Activated CD4-positive, alpha-beta T cell treated with anti-CD3 and anti-CD28 coated beads, Interleukin-2, amount 10 ng/mL, durations not matched to agents 7 days and 5 days (primary cell): ENCODE measurements around the gene AVPR1B. TPM values are rescaled to one million over a fixed set of nuclear protein-coding genes. Genes with fewer than 3 reads are reported as not detected.
"Not testable (repeated sequence)": the region's sequence is repeated elsewhere in the genome, so short reads cannot be mapped to it uniquely, and the experiment has no call there.

Experiments used
- CTCF ChIA-PET: fragments of 350-600 bp; sonication (Branson Sonifier 250); formaldehyde crosslinking; loops from one replicate; lab custom pipeline; 2021; ENCODE audit warnings: antibody characterized with exemption; lab: Charles Lee
- POLR2A ChIA-PET: fragments of 350-600 bp; sonication (Branson Sonifier 250); formaldehyde crosslinking; loops from one replicate; lab custom pipeline; 2021; ENCODE audit warnings: antibody characterized with exemption; lab: Charles Lee
- DNase-seq: peaks from one replicate; pipeline ENCODE4 v3.0.0-alpha.2; 2020
- H3K27ac Mint-ChIP-seq: one replicate; pipeline ENCODE4 v1.8.0; 2021; ENCODE audit warnings: mild to moderate bottlenecking, moderate library complexity, mixed read lengths
- H3K27me3 Mint-ChIP-seq: one replicate; pipeline ENCODE4 v1.8.0; 2021; ENCODE audit warnings: mixed read lengths
- H3K36me3 Mint-ChIP-seq: one replicate; pipeline ENCODE4 v1.8.0; 2021; ENCODE audit warnings: low read depth, mixed read lengths
- H3K4me1 Mint-ChIP-seq: one replicate; pipeline ENCODE4 v1.8.0; 2021; ENCODE audit warnings: mixed read lengths
- H3K4me3 Mint-ChIP-seq: one replicate; pipeline ENCODE4 v1.8.0; 2021; ENCODE audit warnings: mild to moderate bottlenecking, moderate library complexity, mixed read lengths
- H3K9me3 Mint-ChIP-seq: one replicate; pipeline ENCODE4 v1.8.0; 2021; ENCODE audit warnings: mixed read lengths
- total RNA-seq, 2 experiments: library from RNA; stranded (reverse); gene quantifications; one replicate each; pipeline ENCODE4 v1.2.3, GENCODE V29; 2021

Gene AVPR1B
- total RNA-seq, 2 experiments from 2014 or later = not detected

- POLR2A ChIA-PET = no interaction called here
- H3K36me3 Mint-ChIP-seq = no peaks in the 10 kb centered on the region
- CTCF ChIA-PET = interaction anchor here (0.6 kb wide), 1 partner anchor 65 kb away, joined by 4 read pairs; no protein-coding TSS in a partner anchor
- no peaks in the 10 kb centered on the region for H3K9me3 Mint-ChIP-seq
- peaks cover 26% of the 10 kb centered on the region for H3K4me1 Mint-ChIP-seq
- H3K27me3 Mint-ChIP-seq = peaks cover 33% of the 10 kb centered on the region
- DNase-seq = no peak
- H3K27ac Mint-ChIP-seq = no peak overlapping the region
- no peak overlapping the region for H3K4me3 Mint-ChIP-seq
Observed at GRCh38 chr1:206068314-206068713, 48.9 kb downstream of the AVPR1B start.

- POLR2A ChIA-PET = no interaction called here
- Mint-ChIP-seq H3K36me3 (peaks cover 1% of the 10 kb centered on the region), H3K27ac (no peak overlapping the region)
Observed at GRCh38 chr1:206067486-206068227, 49.5 kb downstream of the AVPR1B start.

GRCh38 chr1:206066479-206067171 lies 50.6 kb downstream of the AVPR1B start:
- peaks cover 4% of the 10 kb centered on the region for H3K9me3 Mint-ChIP-seq
- H3K36me3 Mint-ChIP-seq = peaks cover 1% of the 10 kb centered on the region
- H3K27ac Mint-ChIP-seq = no peak overlapping the region
- peaks cover 26% of the 10 kb centered on the region for H3K4me1 Mint-ChIP-seq
- POLR2A ChIA-PET = no interaction called here
- no peak overlapping the region for H3K4me3 Mint-ChIP-seq
- peak; percentile 43 for DNase-seq
- peaks cover 33% of the 10 kb centered on the region for H3K27me3 Mint-ChIP-seq
- CTCF ChIA-PET = no interaction called here

More at GRCh38 chr1:206067486-206068227, 49.5 kb downstream of the AVPR1B start:
- Mint-ChIP-seq H3K9me3 (peaks cover 4% of the 10 kb centered on the region), H3K4me1 (peaks cover 26% of the 10 kb centered on the region), H3K27me3 (peaks cover 33% of the 10 kb centered on the region), H3K4me3 (peak overlapping the region; percentile 25)
- CTCF ChIA-PET = no interaction called here
- no peak for DNase-seq

- Mint-ChIP-seq H3K27me3 (peaks cover 36% of the 10 kb centered on the region), H3K4me1 (peaks cover 26% of the 10 kb centered on the region), H3K27ac (no peak overlapping the region), H3K9me3 (peaks cover 4% of the 10 kb centered on the region), H3K4me3 (no peak overlapping the region), H3K36me3 (peaks cover 1% of the 10 kb centered on the region)
- ChIA-PET CTCF (no interaction called here), POLR2A (no interaction called here)
- no peak for DNase-seq
Observed at GRCh38 chr1:206065547-206066145, 51.5 kb downstream of the AVPR1B start.

- POLR2A ChIA-PET, CTCF ChIA-PET, H3K27ac Mint-ChIP-seq, DNase-seq, H3K4me3 Mint-ChIP-seq, H3K36me3 Mint-ChIP-seq, H3K9me3 Mint-ChIP-seq: not testable (repeated sequence)
- Mint-ChIP-seq H3K27me3 (peaks cover 32% of the 10 kb centered on the region), H3K4me1 (peaks cover 26% of the 10 kb centered on the region)
Observed at GRCh38 chr1:206064501-206064900, 52.7 kb downstream of the AVPR1B start.

- CTCF ChIA-PET, H3K36me3 Mint-ChIP-seq, H3K27ac Mint-ChIP-seq, POLR2A ChIA-PET, H3K4me3 Mint-ChIP-seq, DNase-seq, H3K9me3 Mint-ChIP-seq: not testable (repeated sequence)
- peaks cover 26% of the 10 kb centered on the region for H3K4me1 Mint-ChIP-seq
- H3K27me3 Mint-ChIP-seq = peaks cover 27% of the 10 kb centered on the region
Observed at GRCh38 chr1:206064001-206064400, 53.2 kb downstream of the AVPR1B start.

GRCh38 chr1:206062464-206062863 lies 54.7 kb downstream of the AVPR1B start:
- H3K27ac Mint-ChIP-seq = no peak overlapping the region
- peaks cover 1% of the 10 kb centered on the region for H3K36me3 Mint-ChIP-seq
- H3K4me1 Mint-ChIP-seq = peaks cover 14% of the 10 kb centered on the region
- ChIA-PET POLR2A (no interaction called here), CTCF (no interaction called here)
- no peak overlapping the region for H3K4me3 Mint-ChIP-seq
- peaks cover 11% of the 10 kb centered on the region for H3K27me3 Mint-ChIP-seq
- no peak for DNase-seq
- H3K9me3 Mint-ChIP-seq = peaks cover 4% of the 10 kb centered on the region

GRCh38 chr1:206060844-206061243 lies 56.3 kb downstream of the AVPR1B start:
- Mint-ChIP-seq H3K36me3 (peaks cover 1% of the 10 kb centered on the region), H3K4me1 (peaks cover 3% of the 10 kb centered on the region)
- CTCF ChIA-PET = no interaction called here

More at GRCh38 chr1:206060844-206061243, 56.3 kb downstream of the AVPR1B start:
- POLR2A ChIA-PET = no interaction called here
- no peak overlapping the region for H3K27ac Mint-ChIP-seq
- peaks cover 4% of the 10 kb centered on the region for H3K9me3 Mint-ChIP-seq
- DNase-seq = no peak
- peaks cover 10% of the 10 kb centered on the region for H3K27me3 Mint-ChIP-seq
- H3K4me3 Mint-ChIP-seq = no peak overlapping the region

Other genes starting within 250 kb of the AVPR1B start
- gene SLC26A9, start 173.9 kb downstream of the AVPR1B start, total RNA-seq = not detected
- gene RAB7B, start 114.0 kb downstream of the AVPR1B start, total RNA-seq = not detected
- not detected for gene CTSE, start 93.5 kb downstream of the AVPR1B start, total RNA-seq
- gene RHEX, start 64.2 kb downstream of the AVPR1B start, total RNA-seq = not detected
- gene FAM72A, start 85.5 kb upstream of the AVPR1B start, total RNA-seq = 10 to 100 TPM; 29.6 to 34.3 TPM
- gene SRGAP2, start 86.2 kb upstream of the AVPR1B start, total RNA-seq = 10 to 100 TPM; 80.9 to 92.4 TPM